ENCODE data around the gene ZBTB45.

ZBTB45 gene

GRCh38 chr19:58519355-58520256, at the start of gene ZBTB45:
Gene ZBTB45 (minus strand): TSS chr19:58519810. CDS start chr19:58517673, 2,137 bp downstream.
- peak; percentile 76 for DNase-seq (ENCODE audit: low read depth)

- DNase-seq (ENCODE audit: low read depth), result no peak
These were observed 49.0 kb upstream of the ZBTB45 start for GRCh38 chr19:58568453-58569130.

GRCh38 chr19:58566989-58567388, 47.4 kb upstream of the ZBTB45 start:
- no peak for DNase-seq (ENCODE audit: low read depth)

GRCh38 chr19:58563823-58564222, 44.2 kb upstream of the ZBTB45 start:
- DNase-seq (ENCODE audit: low read depth), result no peak

GRCh38 chr19:58563034-58563573, 43.5 kb upstream of the ZBTB45 start:
- no peak for DNase-seq (ENCODE audit: low read depth)

- DNase-seq (ENCODE audit: low read depth), result no peak
These were observed 42.8 kb upstream of the ZBTB45 start for GRCh38 chr19:58562122-58563033.

GRCh38 chr19:58561373-58562121, 41.9 kb upstream of the ZBTB45 start:
- no peak for DNase-seq (ENCODE audit: low read depth)

GRCh38 chr19:58560921-58561320, 41.3 kb upstream of the ZBTB45 start:
- no peak for DNase-seq (ENCODE audit: low read depth)

GRCh38 chr19:58560007-58560887, 40.6 kb upstream of the ZBTB45 start:
- no peak for DNase-seq (ENCODE audit: low read depth)

- no peak for DNase-seq (ENCODE audit: low read depth)
These were observed 39.8 kb upstream of the ZBTB45 start for GRCh38 chr19:58559275-58560006.

- peak; percentile 100 for DNase-seq (ENCODE audit: low read depth)
These were observed 39.1 kb upstream of the ZBTB45 start for GRCh38 chr19:58558623-58559274.

- DNase-seq (ENCODE audit: low read depth), result no peak
These were observed 38.5 kb upstream of the ZBTB45 start, which contains the start of gene UBE2M for GRCh38 chr19:58558066-58558622. Gene UBE2M (minus strand): TSS chr19:58558611. CDS start chr19:58558381, 230 bp downstream.

GRCh38 chr19:58557221-58558065, 37.8 kb upstream of the ZBTB45 start:
- DNase-seq (ENCODE audit: low read depth), result no peak

GRCh38 chr19:58556622-58557220, 37.1 kb upstream of the ZBTB45 start:
- no peak for DNase-seq (ENCODE audit: low read depth)

- DNase-seq (ENCODE audit: low read depth), result no peak
These were observed 36.5 kb upstream of the ZBTB45 start for GRCh38 chr19:58555920-58556621.

- no peak for DNase-seq (ENCODE audit: low read depth)
These were observed 35.8 kb upstream of the ZBTB45 start for GRCh38 chr19:58555369-58555885.

All from activated T-helper 1 cell treated with Interleukin-2 at 50 U/mL for 16 hours (primary cell).